ENCODE data around the gene AKR7A3. TPM values are rescaled to one million over a fixed set of nuclear protein-coding genes. Genes with fewer than 3 reads are reported as not detected.

The AKR7A3 gene
- total RNA-seq, 4 donors from 2014 or later: 1.8 to 3.5 (median 2.3) TPM

DNA sequence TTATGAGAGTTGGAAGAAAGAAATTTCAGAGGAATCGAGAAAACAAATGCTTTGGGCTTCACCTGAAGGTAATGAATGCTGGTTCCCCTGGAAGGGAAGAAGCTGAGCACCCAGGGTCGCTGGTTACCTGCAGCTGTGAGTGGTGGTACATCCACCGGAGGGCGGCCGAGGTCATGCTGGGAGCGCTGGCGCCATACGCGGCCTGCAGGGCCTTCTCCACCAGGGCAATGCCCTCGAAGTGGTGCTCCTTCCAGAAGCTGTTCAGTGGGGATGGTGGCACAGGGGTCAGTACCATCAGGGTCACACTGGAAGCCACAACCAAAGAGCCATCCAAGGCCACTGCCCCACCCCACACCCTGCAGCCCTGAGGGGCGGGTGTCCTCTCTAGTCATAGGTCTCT is 20.1 kb downstream of the AKR7A3 start:
- WGBS, 2 donors: 75 to 77% methylated on average over 11 of the region's 11 CpGs
- no peak overlapping the region for H3K27ac ChIP-seq
- no peaks in the 10 kb centered on the region for H3K36me3 ChIP-seq
- H3K4me1 ChIP-seq: no peaks in the 10 kb centered on the region
- no peak overlapping the region for H3K4me3 ChIP-seq (replicated peaks in 1 of 3)
- DNase-seq: no peak
- no peak for TF ChIP-seq POLR2A (IDR thresholded peaks at IDR 0.05)
- no peak for TF ChIP-seq CTCF (IDR thresholded peaks at IDR 0.05)
- no peaks in the 10 kb centered on the region for H3K27me3 ChIP-seq
- H3K9me3 ChIP-seq: no peaks in the 10 kb centered on the region
- intact Hi-C loops (cut with DNase I): no loop called here

GRCh38 chr1:19262744-19263143 is 25.8 kb downstream of the AKR7A3 start:
- Histone ChIP-seq H3K36me3 (peaks cover 18 to 22% of the 10 kb centered on the region in 2 donors), H3K4me3 (replicated peaks in 1 of 3) (no peak overlapping the region), H3K9me3 (no peaks in the 10 kb centered on the region), H3K4me1 (no peaks in the 10 kb centered on the region), H3K27ac (no peak overlapping the region), H3K27me3 (no peaks in the 10 kb centered on the region)
- DNase-seq: no peak
- TF ChIP-seq POLR2A (IDR thresholded peaks at IDR 0.05) (no peak), CTCF (IDR thresholded peaks at IDR 0.05) (no peak)
- 89 to 92% methylated on average over 5 of the region's 5 CpGs for WGBS, 2 donors
- intact Hi-C loops (cut with DNase I): no loop called here

GRCh38 chr1:19262047-19262446 is 26.5 kb downstream of the AKR7A3 start:
- no peak overlapping the region for H3K27ac ChIP-seq
- H3K4me1 ChIP-seq: no peaks in the 10 kb centered on the region
- no peak overlapping the region for H3K4me3 ChIP-seq (replicated peaks in 1 of 3)
- H3K9me3 ChIP-seq: no peaks in the 10 kb centered on the region
- peaks cover 25 to 28% of the 10 kb centered on the region in 2 donors for H3K36me3 ChIP-seq
- no peaks in the 10 kb centered on the region for H3K27me3 ChIP-seq
- WGBS, 2 donors: 71 to 73% methylated on average over 5 of the region's 5 CpGs
- DNase-seq: no peak
- intact Hi-C loops (cut with DNase I): no loop called here
- TF ChIP-seq POLR2A (IDR thresholded peaks at IDR 0.05) (no peak), CTCF (IDR thresholded peaks at IDR 0.05) (no peak)

- no peak overlapping the region for H3K27ac ChIP-seq
- no peaks in the 10 kb centered on the region for H3K27me3 ChIP-seq
- no peaks in the 10 kb centered on the region for H3K9me3 ChIP-seq
- 82 to 84% methylated on average over 17 to 21 of the region's 21 CpGs for whole genome bisulfite sequencing, 2 donors
- H3K4me3 ChIP-seq (replicated peaks in 1 of 3): no peak overlapping the region
- no peak for DNase-seq
- intact Hi-C loops (cut with DNase I): no loop called here
- no peaks in the 10 kb centered on the region for H3K4me1 ChIP-seq
- TF ChIP-seq CTCF (IDR thresholded peaks at IDR 0.05) (no peak), POLR2A (IDR thresholded peaks at IDR 0.05) (no peak)
- peaks cover 28 to 32% of the 10 kb centered on the region in 2 donors for H3K36me3 ChIP-seq
These were observed 28.1 kb downstream of the AKR7A3 start for GRCh38 chr1:19260211-19261138.

DNA sequence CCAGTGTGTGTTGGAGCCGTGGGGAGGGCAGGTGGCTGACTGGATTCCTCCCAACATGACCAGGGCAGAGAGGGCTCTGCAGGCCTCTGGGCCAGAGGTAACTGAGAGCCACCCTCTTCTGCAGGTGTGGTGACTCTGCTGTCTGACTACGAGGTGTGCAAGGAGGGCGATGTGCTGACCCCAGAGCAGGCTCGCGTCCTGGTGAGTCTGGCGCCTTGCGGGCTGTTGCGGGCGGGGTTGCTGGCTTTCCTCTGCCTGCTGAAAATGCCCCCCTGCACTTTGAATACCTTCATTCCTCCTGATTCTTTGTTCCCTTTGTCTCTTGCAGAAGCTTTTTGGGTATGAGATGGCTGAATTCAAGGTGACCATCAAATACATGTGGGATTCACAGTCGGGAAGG is 30.2 kb downstream of the AKR7A3 start:
- DNase-seq: no peak
- Histone ChIP-seq H3K4me1 (no peaks in the 10 kb centered on the region), H3K9me3 (no peaks in the 10 kb centered on the region), H3K4me3 (replicated peaks in 1 of 3) (no peak overlapping the region), H3K36me3 (peaks cover 28 to 32% of the 10 kb centered on the region in 2 donors), H3K27ac (no peak overlapping the region), H3K27me3 (no peaks in the 10 kb centered on the region)
- no peak for TF ChIP-seq CTCF (IDR thresholded peaks at IDR 0.05)
- TF ChIP-seq POLR2A (IDR thresholded peaks at IDR 0.05): no peak
- WGBS, 2 donors: 96 to 98% methylated on average over 10 of the region's 10 CpGs
- intact Hi-C loops (cut with DNase I): loop anchor here (10.0 kb wide), 1 partner anchor 396 kb away; no protein-coding TSS in a partner anchor

Measured in thyroid gland (tissue), 4 donors.